Panc1 (cell line): ENCODE data around the gene CRYBA1.

Experiments used
- POLR2AphosphoS5 ChIP-seq: IDR thresholded peaks from 2 replicates; pipeline ENCODE4 v1.6.1; 2012; ENCODE audit warnings: mild to moderate bottlenecking, low read depth, low read length, moderate library complexity
- SIN3A ChIP-seq: IDR thresholded peaks from 2 replicates; pipeline ENCODE4 v1.6.1; 2012; ENCODE audit warnings: low read depth, mild to moderate bottlenecking, low read length, moderate library complexity, borderline replicate concordance; ENCODE audit not compliant: insufficient read depth
- TF ChIP-seq, protein P1 (sequence below): fragments of 450-650 bp; IDR thresholded peaks from 2 replicates; pipeline ENCODE4 v1.5.1; 2017; ENCODE audit warnings: mild to moderate bottlenecking
- TF ChIP-seq, protein P2 (sequence below), 2 experiments: IDR thresholded peaks; 2 replicates each; pipeline ENCODE4 v1.6.1; 2011 to 2012; ENCODE audit warnings: low read depth in 2 of 2, control low read depth in 1 of 2, low read length in 1 of 2, mild to moderate bottlenecking in 1 of 2, moderate library complexity in 1 of 2; ENCODE audit not compliant: insufficient read depth in 1 of 2

DNA sequence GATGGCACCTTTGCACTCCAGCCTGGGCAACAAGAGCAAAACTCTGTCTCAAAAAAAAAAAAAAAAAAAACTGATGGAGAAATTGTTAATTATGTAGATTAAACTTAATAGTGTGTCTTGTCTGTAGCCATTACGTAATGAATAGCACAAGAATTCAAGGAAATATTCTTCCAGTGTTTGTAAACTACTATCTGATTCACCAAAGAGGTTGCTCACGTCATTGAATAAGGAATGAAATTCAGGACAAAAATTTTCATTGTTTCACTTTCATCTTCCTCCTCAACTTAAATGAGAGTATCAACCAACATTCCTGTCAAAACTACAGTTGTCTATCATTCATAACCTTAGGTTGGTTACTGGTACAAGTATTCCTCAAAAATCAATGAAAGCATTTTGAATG is 35.8 kb upstream of the CRYBA1 start:
- TF ChIP-seq, protein P1, sequence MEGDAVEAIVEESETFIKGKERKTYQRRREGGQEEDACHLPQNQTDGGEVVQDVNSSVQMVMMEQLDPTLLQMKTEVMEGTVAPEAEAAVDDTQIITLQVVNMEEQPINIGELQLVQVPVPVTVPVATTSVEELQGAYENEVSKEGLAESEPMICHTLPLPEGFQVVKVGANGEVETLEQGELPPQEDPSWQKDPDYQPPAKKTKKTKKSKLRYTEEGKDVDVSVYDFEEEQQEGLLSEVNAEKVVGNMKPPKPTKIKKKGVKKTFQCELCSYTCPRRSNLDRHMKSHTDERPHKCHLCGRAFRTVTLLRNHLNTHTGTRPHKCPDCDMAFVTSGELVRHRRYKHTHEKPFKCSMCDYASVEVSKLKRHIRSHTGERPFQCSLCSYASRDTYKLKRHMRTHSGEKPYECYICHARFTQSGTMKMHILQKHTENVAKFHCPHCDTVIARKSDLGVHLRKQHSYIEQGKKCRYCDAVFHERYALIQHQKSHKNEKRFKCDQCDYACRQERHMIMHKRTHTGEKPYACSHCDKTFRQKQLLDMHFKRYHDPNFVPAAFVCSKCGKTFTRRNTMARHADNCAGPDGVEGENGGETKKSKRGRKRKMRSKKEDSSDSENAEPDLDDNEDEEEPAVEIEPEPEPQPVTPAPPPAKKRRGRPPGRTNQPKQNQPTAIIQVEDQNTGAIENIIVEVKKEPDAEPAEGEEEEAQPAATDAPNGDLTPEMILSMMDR = no peak
- TF ChIP-seq POLR2AphosphoS5 (no peak), SIN3A (no peak)
- TF ChIP-seq, protein P2, sequence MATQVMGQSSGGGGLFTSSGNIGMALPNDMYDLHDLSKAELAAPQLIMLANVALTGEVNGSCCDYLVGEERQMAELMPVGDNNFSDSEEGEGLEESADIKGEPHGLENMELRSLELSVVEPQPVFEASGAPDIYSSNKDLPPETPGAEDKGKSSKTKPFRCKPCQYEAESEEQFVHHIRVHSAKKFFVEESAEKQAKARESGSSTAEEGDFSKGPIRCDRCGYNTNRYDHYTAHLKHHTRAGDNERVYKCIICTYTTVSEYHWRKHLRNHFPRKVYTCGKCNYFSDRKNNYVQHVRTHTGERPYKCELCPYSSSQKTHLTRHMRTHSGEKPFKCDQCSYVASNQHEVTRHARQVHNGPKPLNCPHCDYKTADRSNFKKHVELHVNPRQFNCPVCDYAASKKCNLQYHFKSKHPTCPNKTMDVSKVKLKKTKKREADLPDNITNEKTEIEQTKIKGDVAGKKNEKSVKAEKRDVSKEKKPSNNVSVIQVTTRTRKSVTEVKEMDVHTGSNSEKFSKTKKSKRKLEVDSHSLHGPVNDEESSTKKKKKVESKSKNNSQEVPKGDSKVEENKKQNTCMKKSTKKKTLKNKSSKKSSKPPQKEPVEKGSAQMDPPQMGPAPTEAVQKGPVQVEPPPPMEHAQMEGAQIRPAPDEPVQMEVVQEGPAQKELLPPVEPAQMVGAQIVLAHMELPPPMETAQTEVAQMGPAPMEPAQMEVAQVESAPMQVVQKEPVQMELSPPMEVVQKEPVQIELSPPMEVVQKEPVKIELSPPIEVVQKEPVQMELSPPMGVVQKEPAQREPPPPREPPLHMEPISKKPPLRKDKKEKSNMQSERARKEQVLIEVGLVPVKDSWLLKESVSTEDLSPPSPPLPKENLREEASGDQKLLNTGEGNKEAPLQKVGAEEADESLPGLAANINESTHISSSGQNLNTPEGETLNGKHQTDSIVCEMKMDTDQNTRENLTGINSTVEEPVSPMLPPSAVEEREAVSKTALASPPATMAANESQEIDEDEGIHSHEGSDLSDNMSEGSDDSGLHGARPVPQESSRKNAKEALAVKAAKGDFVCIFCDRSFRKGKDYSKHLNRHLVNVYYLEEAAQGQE (IDR thresholded peaks at IDR 0.05; ENCODE audit: insufficient read depth in 1 of 2, low read depth in 2 of 2, low read length in 1 of 2) = no peak
